Colonic mucosa (tissue), 4 donors: ENCODE data around the gene HECW1. TPM values are rescaled to one million over a fixed set of nuclear protein-coding genes. Genes with fewer than 3 reads are reported as not detected.
"Not testable (repeated sequence)": the region's sequence is repeated elsewhere in the genome, so short reads cannot be mapped to it uniquely, and the experiment has no call there.

Experiments used
- DNase-seq: peaks from one replicate; pipeline ENCODE4 v3.0.0-alpha.2; 2020
- H3K27ac ChIP-seq: fragments of 200-600 bp; one replicate; pipeline ENCODE4 v1.8.0; 2021
- H3K27me3 ChIP-seq: fragments of 200-600 bp; one replicate; pipeline ENCODE4 v1.8.0; 2021
- H3K36me3 ChIP-seq: fragments of 200-600 bp; one replicate; pipeline ENCODE4 v1.8.0; 2021
- H3K4me1 ChIP-seq: fragments of 200-600 bp; one replicate; pipeline ENCODE4 v1.8.0; 2021; ENCODE audit warnings: mild to moderate bottlenecking
- H3K4me3 ChIP-seq: fragments of 200-600 bp; one replicate; pipeline ENCODE4 v1.8.0; 2021
- H3K9ac ChIP-seq, 2 donors: one replicate each; pipeline ENCODE4 v1.7.0; 2013; ENCODE audit warnings: control low read depth in 2 of 2, low read depth in 2 of 2, low read length in 2 of 2
- H3K9me3 ChIP-seq: fragments of 200-600 bp; one replicate; pipeline ENCODE4 v1.8.0; 2021
- CTCF ChIP-seq: fragments of 200-600 bp; IDR thresholded peaks from one replicate; pipeline ENCODE4 v1.8.0; 2022; ENCODE audit warnings: antibody characterized with exemption, mild to moderate bottlenecking
- intact Hi-C: fragments of 100-400 bp; cut with DNase I; formaldehyde crosslinking; loops from one replicate; pipeline ENCODE4 v1.14.1; 2022
- total RNA-seq, 2 donors: library from RNA; stranded (reverse); fragmentation: NEBNext Ultra II Directional in 1 of 2; extraction: Animal tissue kit (Norgen Biotek cat#: 25700) in 1 of 2; gene quantifications; one replicate each; pipeline ENCODE4 v1.2.1, GENCODE V29; 2021
- donor health status: healthy.
- donor health status: DM: no; HTN: no; CAD: no.
- donor health status: DM: no; HTN: no; CAD: no.

Gene HECW1
- total RNA-seq, 2 donors from 2014 or later = 0.35 to 0.40 TPM

GRCh38 chr7:43123457-43123856 lies 11.0 kb downstream of the HECW1 start:
- H3K9me3 ChIP-seq = no peaks in the 10 kb centered on the region
- no peaks in the 10 kb centered on the region for H3K4me1 ChIP-seq
- TF ChIP-seq CTCF = no peak
- no peak overlapping the region for H3K9ac ChIP-seq
- H3K27me3 ChIP-seq = no peaks in the 10 kb centered on the region
- no peak overlapping the region for H3K4me3 ChIP-seq
- no peak for DNase-seq
- H3K36me3 ChIP-seq = no peaks in the 10 kb centered on the region
- intact Hi-C loops = no loop called here
- no peak overlapping the region for H3K27ac ChIP-seq

GRCh38 chr7:43124388-43124787 lies 11.9 kb downstream of the HECW1 start:
- H3K27me3 ChIP-seq = no peaks in the 10 kb centered on the region

GRCh38 chr7:43130347-43130746 lies 17.9 kb downstream of the HECW1 start:
- no peak for TF ChIP-seq CTCF
- Histone ChIP-seq H3K9ac (no peak overlapping the region), H3K27me3 (no peaks in the 10 kb centered on the region), H3K27ac (no peak overlapping the region), H3K4me3 (no peak overlapping the region), H3K9me3 (no peaks in the 10 kb centered on the region), H3K4me1 (no peaks in the 10 kb centered on the region), H3K36me3 (no peaks in the 10 kb centered on the region)
- intact Hi-C loops = no loop called here
- no peak for DNase-seq

More at GRCh38 chr7:43124388-43124787, 11.9 kb downstream of the HECW1 start:
- Histone ChIP-seq H3K9ac (no peak overlapping the region), H3K36me3 (no peaks in the 10 kb centered on the region), H3K4me1 (no peaks in the 10 kb centered on the region), H3K27ac (no peak overlapping the region), H3K4me3 (no peak overlapping the region), H3K9me3 (no peaks in the 10 kb centered on the region)
- no peak for TF ChIP-seq CTCF
- intact Hi-C loops = no loop called here
- DNase-seq = no peak

- no peak for TF ChIP-seq CTCF
- no peak for DNase-seq
- Histone ChIP-seq H3K27ac (no peak overlapping the region), H3K4me3 (no peak overlapping the region), H3K9ac (no peak overlapping the region), H3K4me1 (no peaks in the 10 kb centered on the region), H3K9me3 (no peaks in the 10 kb centered on the region), H3K36me3 (no peaks in the 10 kb centered on the region), H3K27me3 (no peaks in the 10 kb centered on the region)
- intact Hi-C loops = no loop called here
Measured at GRCh38 chr7:43135129-43135528, 22.7 kb downstream of the HECW1 start.

GRCh38 chr7:43136064-43136463 lies 23.6 kb downstream of the HECW1 start:
- no peak for DNase-seq

GRCh38 chr7:43137121-43137744 lies 24.8 kb downstream of the HECW1 start:
- H3K9me3 ChIP-seq, H3K4me3 ChIP-seq, H3K27me3 ChIP-seq, DNase-seq, H3K27ac ChIP-seq, H3K36me3 ChIP-seq, H3K9ac ChIP-seq, intact Hi-C loops, H3K4me1 ChIP-seq: not testable (repeated sequence)

More at GRCh38 chr7:43136064-43136463, 23.6 kb downstream of the HECW1 start:
- intact Hi-C loops = no loop called here
- H3K4me3 ChIP-seq = no peak overlapping the region
- H3K36me3 ChIP-seq = no peaks in the 10 kb centered on the region
- no peak overlapping the region for H3K27ac ChIP-seq
- H3K9me3 ChIP-seq = no peaks in the 10 kb centered on the region
- H3K9ac ChIP-seq = no peak overlapping the region
- TF ChIP-seq CTCF = no peak
- no peaks in the 10 kb centered on the region for H3K4me1 ChIP-seq
- no peaks in the 10 kb centered on the region for H3K27me3 ChIP-seq
